Activated CD4-positive, CD25-positive, alpha-beta regulatory T cell treated with anti-CD3 and anti-CD28 coated beads, Interleukin-2, amount 50 U/mL, for 72 hours (primary cell): ENCODE data around the gene CHST3.
"Not testable (repeated sequence)": the region's sequence is repeated elsewhere in the genome, so short reads cannot be mapped to it uniquely, and the experiment has no call there.

Source experiments
- DNase-seq: peaks from one replicate; pipeline ENCODE4 v3.0.0; 2021

Gene CHST3

GRCh38 chr10:71973777-71974488, 9.7 kb downstream of the CHST3 start:
- no peak for DNase-seq

GRCh38 chr10:71974489-71975021, 10.4 kb downstream of the CHST3 start:
- DNase-seq = peak; percentile 44

GRCh38 chr10:71975087-71975870, 11.1 kb downstream of the CHST3 start:
- no peak for DNase-seq

GRCh38 chr10:71975871-71976725, 11.9 kb downstream of the CHST3 start:
- no peak for DNase-seq

GRCh38 chr10:71977614-71977903, 13.4 kb downstream of the CHST3 start:
- DNase-seq = not testable (repeated sequence)

GRCh38 chr10:71978476-71978875, 14.3 kb downstream of the CHST3 start:
- no peak for DNase-seq

GRCh38 chr10:71978988-71979691, 14.9 kb downstream of the CHST3 start:
- DNase-seq = no peak

GRCh38 chr10:71979692-71980062, 15.5 kb downstream of the CHST3 start:
- no peak for DNase-seq

GRCh38 chr10:71980181-71981014, 16.2 kb downstream of the CHST3 start:
- no peak for DNase-seq

- no peak for DNase-seq
These were observed 17.1 kb downstream of the CHST3 start for GRCh38 chr10:71981015-71981875.

GRCh38 chr10:71981876-71982230, 17.7 kb downstream of the CHST3 start:
- no peak for DNase-seq

GRCh38 chr10:71982269-71983178, 18.3 kb downstream of the CHST3 start:
- no peak for DNase-seq

- DNase-seq = no peak
These were observed 20.1 kb downstream of the CHST3 start for GRCh38 chr10:71984126-71984808.

- DNase-seq = no peak
These were observed 20.7 kb downstream of the CHST3 start for GRCh38 chr10:71984809-71985388.

GRCh38 chr10:71985542-71986250, 21.5 kb downstream of the CHST3 start:
- no peak for DNase-seq

- DNase-seq = not testable (repeated sequence)
These were observed 24.7 kb downstream of the CHST3 start for GRCh38 chr10:71988895-71989294.

GRCh38 chr10:71989661-71990454, 25.7 kb downstream of the CHST3 start:
- no peak for DNase-seq
